Psoas muscle (tissue), 8 donors: ENCODE results near the gene DSPP. TPM values are rescaled to one million over a fixed set of nuclear protein-coding genes. Genes with fewer than 3 reads are reported as not detected.

Source experiments
- ATAC-seq, 4 donors: fragments of 200-7000 bp; cut with Tn5 transposase; one replicate each; pipeline ENCODE4 v1.9.1; 2020; ENCODE audit warnings: moderate library complexity in 3 of 4, mild to moderate bottlenecking in 2 of 4
- DNase-seq, 2 donors: peaks; one replicate each; pipeline ENCODE4 v3.0.0-alpha.2; 2020
- H3K27ac ChIP-seq: fragments of 200-600 bp; one replicate; pipeline ENCODE4 v1.8.0; 2022
- H3K27me3 ChIP-seq, 3 donors: fragments of 200-600 bp in 1 of 3; one replicate each; pipeline versions ENCODE4 v1.6.1 to v1.8.0; 2013 to 2022; ENCODE audit warnings: low read length in 2 of 3, mild to moderate bottlenecking in 2 of 3, moderate library complexity in 1 of 3; ENCODE audit not compliant: insufficient read depth in 3 of 3
- H3K36me3 ChIP-seq, 2 donors: fragments of 200-600 bp in 1 of 2; one replicate each; pipeline versions ENCODE4 v1.6.1 to v1.8.0; 2013 to 2022; ENCODE audit warnings: low read depth in 1 of 2, mild to moderate bottlenecking in 1 of 2, moderate library complexity in 1 of 2; ENCODE audit not compliant: insufficient read depth in 1 of 2
- H3K4me1 ChIP-seq: fragments of 200-600 bp; one replicate; pipeline ENCODE4 v1.8.0; 2022
- H3K4me3 ChIP-seq: fragments of 200-600 bp; one replicate; pipeline ENCODE4 v1.8.0; 2022; ENCODE audit warnings: mild to moderate bottlenecking
- H3K9me3 ChIP-seq: fragments of 200-600 bp; one replicate; pipeline ENCODE4 v1.8.0; 2022
- WGBS, 3 donors: extraction: QIAGEN DNeasy Blood & Tissue Kit; methylation state at CpG; one replicate each; pipeline versions ENCODE4 v1.1.6 to v1.1.7; 2013; 5-methylcytosine and 5-hydroxymethylcytosine counted together
- intact Hi-C, 2 donors: fragments of 100-400 bp; cut with DNase I; formaldehyde crosslinking; loops; one replicate each; pipeline versions ENCODE4 v1.11.0 to v1.14.2; 2022
- long read RNA-seq, 2 donors: library from polyadenylated mRNA; unstranded; transcript quantifications; one replicate each; pipeline ENCODE4 v2.0.0, GENCODE V29; 2021
- polyA plus RNA-seq, 3 donors: library from polyadenylated mRNA; stranded (reverse); fragments of 200-250 nt; gene quantifications; one replicate each; pipeline ENCODE4 v1.2.3, GENCODE V29; 2013
- total RNA-seq, 4 donors: library from RNA; stranded (reverse); fragmentation: NEBNext Ultra II Directional in 2 of 4; extraction: Animal tissue kit (Norgen Biotek cat#: 25700) in 2 of 4; gene quantifications; one replicate each; pipeline versions ENCODE4 v1.2.1 to v1.2.4, GENCODE V29; 2021 to 2023
- TF ChIP-seq, protein P1 (sequence below): fragments of 200-600 bp; IDR thresholded peaks from one replicate; pipeline ENCODE4 v1.8.0; 2022; ENCODE audit warnings: antibody characterized with exemption
- donor health status: healthy with polysubstance abuse.
- donor health status: DM: no; HTN: no; CAD: no; lungs with moderate emphysema.
- donor health status: Bipolar disorder and iron deficiency.
- donor health status: healthy.
- donor health status: DM: yes; HTN: yes; CAD: no.
- donor health status: DM: no; HTN: no; CAD: no.
- donor health status: DM: no; HTN: no; CAD: no.
- donor health status: DM: yes; HTN: yes; CAD: no.

DSPP gene
- total RNA-seq, result under 1 TPM in 1 of 4 donors, not detected in 3; 0.14 TPM
- polyA plus RNA-seq, result under 1 TPM in 1 of 3 donors, not detected in 2; 0.01 TPM
- long read RNA-seq, donor 1, result 0 reads
- long read RNA-seq, donor 2, result 0 reads

DNA sequence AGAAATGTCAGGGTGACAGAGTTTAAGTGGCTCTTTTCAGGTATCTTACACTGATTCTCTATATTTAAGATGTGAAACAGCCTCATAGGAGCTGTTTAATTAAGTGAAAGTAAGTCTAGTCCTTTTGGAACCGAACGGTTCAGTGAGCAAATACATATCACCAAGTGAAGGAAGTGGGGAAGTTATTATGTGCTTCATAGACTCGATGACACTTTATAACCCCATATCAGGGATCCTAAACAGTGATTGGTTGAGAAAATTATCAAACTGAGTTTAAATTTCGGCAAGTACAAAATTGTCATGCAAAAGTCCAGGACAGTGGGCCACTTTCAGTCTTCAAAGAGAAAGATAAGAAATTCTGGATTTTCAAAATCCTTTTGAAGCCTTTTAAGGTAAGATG, at the start of gene DSPP:
TSS of gene DSPP (plus strand) at position 301 of the 400 bp plus-strand sequence. CDS start 2,380 bp downstream, outside the sequence.
- H3K27me3 ChIP-seq, result no peaks in the 10 kb centered on the region
- no peak within 1 kb of the TSS for H3K4me3 ChIP-seq
- DNase-seq (no peak), ATAC-seq (no peak)
- H3K4me1 ChIP-seq, result no peaks in the 10 kb centered on the region
- intact Hi-C loops, result no loop called here
- H3K36me3 ChIP-seq, result no peaks in the 10 kb centered on the region
- TF ChIP-seq, protein P1, sequence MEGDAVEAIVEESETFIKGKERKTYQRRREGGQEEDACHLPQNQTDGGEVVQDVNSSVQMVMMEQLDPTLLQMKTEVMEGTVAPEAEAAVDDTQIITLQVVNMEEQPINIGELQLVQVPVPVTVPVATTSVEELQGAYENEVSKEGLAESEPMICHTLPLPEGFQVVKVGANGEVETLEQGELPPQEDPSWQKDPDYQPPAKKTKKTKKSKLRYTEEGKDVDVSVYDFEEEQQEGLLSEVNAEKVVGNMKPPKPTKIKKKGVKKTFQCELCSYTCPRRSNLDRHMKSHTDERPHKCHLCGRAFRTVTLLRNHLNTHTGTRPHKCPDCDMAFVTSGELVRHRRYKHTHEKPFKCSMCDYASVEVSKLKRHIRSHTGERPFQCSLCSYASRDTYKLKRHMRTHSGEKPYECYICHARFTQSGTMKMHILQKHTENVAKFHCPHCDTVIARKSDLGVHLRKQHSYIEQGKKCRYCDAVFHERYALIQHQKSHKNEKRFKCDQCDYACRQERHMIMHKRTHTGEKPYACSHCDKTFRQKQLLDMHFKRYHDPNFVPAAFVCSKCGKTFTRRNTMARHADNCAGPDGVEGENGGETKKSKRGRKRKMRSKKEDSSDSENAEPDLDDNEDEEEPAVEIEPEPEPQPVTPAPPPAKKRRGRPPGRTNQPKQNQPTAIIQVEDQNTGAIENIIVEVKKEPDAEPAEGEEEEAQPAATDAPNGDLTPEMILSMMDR, result no peak
- WGBS, 3 donors, result 85 to 93% (median 89%) methylated on average over 4 of the region's 4 CpGs
- no peaks in the 10 kb centered on the region for H3K9me3 ChIP-seq
- H3K27ac ChIP-seq, result no peak within 1 kb of the TSS

- intact Hi-C loops, result no loop called here
- Histone ChIP-seq H3K27me3 (no peaks in the 10 kb centered on the region), H3K4me3 (no peak overlapping the region), H3K36me3 (no peaks in the 10 kb centered on the region), H3K9me3 (no peaks in the 10 kb centered on the region), H3K27ac (no peak overlapping the region), H3K4me1 (peaks cover 4% of the 10 kb centered on the region)
- TF ChIP-seq, protein P1, result no peak
- ATAC-seq (peak in 3 of 4 donors; percentile 64 to 81 (median 70)), DNase-seq (no peak)
- WGBS, 3 donors, result 13 to 25% (median 18%) methylated on average over 8 of the region's 8 CpGs
Observed at GRCh38 chr4:87559090-87559837, 49.1 kb upstream of the DSPP start.

DNA sequence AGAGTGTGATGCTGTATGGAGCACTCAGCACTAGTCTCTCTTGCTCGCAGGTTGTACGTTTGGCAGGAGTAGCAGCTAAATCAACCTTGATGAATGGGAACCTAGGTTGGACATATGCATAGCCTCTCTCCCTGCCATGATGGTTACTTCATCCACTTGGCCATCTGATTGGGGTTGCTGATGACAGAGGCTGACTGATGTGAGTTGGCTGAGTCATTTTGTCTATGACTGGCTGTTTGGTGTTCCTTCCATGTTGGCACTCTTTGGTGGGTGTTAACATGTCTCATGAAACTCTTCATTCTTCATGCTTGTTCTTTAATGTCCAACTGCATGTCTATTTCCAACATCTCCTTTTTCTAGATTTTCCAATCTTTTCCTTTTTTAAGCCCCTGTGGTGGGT, 47.5 kb upstream of the DSPP start:
- WGBS, 3 donors, result 92 to 100% (median 97%) methylated on average over 2 of the region's 2 CpGs
- intact Hi-C loops, result no loop called here
- no peak overlapping the region for H3K27ac ChIP-seq
- no peak for DNase-seq
- no peak for ATAC-seq
- no peaks in the 10 kb centered on the region for H3K9me3 ChIP-seq
- no peaks in the 10 kb centered on the region for H3K36me3 ChIP-seq
- TF ChIP-seq, protein P1, result no peak
- H3K4me1 ChIP-seq, result peaks cover 4% of the 10 kb centered on the region
- H3K4me3 ChIP-seq, result no peak overlapping the region
- H3K27me3 ChIP-seq, result no peaks in the 10 kb centered on the region

DNA sequence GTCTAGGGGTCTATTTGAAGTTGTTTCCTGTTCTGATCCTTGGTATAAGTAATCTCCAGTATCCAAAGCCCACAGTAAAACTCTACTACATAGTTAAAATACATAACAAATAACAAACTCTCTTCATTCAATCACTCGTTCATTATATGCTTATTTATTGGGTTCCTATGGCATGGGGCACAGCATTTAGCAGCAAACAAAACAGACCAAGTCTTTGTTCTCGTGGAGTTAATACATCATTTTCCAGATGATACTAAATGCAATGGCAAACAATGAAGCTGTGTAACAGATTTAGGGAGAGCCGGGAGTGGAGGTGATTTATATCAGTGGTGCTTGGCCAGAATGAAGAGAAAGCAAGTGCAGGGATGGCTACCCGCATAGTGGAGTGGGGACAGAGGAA, 42.6 kb upstream of the DSPP start:
- H3K27ac ChIP-seq, result no peak overlapping the region
- 79 to 89% (median 83%) methylated on average over 4 of the region's 4 CpGs for WGBS, 3 donors
- no peak overlapping the region for H3K4me3 ChIP-seq
- no peaks in the 10 kb centered on the region for H3K4me1 ChIP-seq
- TF ChIP-seq, protein P1, result no peak
- ATAC-seq, result no peak
- intact Hi-C loops, result no loop called here
- H3K27me3 ChIP-seq, result no peaks in the 10 kb centered on the region
- H3K9me3 ChIP-seq, result no peaks in the 10 kb centered on the region
- no peaks in the 10 kb centered on the region for H3K36me3 ChIP-seq
- no peak for DNase-seq
